ENCODE data around the gene GPR108.

DNA sequence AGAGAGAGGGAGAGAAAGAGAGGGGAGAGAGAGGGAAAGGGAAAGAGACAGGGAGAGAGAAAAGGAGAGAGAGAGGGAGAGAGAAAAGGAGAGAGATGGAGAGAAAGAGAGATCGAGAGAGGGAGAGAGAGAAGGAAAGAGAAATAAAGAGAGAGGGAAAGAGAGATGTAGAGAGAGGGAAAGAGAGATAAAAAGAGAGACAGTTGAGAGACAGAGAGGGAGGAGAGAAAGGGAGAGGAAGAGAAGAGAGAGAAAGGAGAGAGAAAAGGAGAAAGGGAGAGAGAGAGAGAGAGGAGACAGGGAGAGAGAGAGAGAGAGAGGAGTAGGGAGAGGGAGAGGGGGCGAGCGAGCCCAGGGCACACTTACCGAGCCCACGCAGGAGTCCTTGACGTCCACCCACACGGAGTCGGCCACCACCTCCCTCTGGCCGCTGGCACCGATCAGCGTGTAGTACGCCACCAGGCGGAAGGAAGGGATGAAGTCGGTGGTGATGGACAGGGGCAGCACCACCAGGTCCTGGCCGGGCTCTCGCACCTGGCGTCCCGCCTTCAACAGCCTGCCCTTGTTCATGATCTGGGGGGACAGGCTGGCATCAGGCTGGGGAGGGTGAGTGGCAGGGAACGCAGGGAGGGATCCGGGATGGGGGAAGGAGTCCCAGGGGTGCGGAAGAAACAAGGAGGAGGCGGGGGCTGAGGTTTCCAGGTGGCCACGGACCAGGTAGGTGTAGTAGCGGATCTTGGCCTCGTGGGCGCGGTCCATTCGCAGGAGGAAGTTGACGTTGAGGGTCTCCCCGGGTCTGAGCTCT lies 26.9 kb downstream of the GPR108 start:
- TF ChIP-seq, protein P1, sequence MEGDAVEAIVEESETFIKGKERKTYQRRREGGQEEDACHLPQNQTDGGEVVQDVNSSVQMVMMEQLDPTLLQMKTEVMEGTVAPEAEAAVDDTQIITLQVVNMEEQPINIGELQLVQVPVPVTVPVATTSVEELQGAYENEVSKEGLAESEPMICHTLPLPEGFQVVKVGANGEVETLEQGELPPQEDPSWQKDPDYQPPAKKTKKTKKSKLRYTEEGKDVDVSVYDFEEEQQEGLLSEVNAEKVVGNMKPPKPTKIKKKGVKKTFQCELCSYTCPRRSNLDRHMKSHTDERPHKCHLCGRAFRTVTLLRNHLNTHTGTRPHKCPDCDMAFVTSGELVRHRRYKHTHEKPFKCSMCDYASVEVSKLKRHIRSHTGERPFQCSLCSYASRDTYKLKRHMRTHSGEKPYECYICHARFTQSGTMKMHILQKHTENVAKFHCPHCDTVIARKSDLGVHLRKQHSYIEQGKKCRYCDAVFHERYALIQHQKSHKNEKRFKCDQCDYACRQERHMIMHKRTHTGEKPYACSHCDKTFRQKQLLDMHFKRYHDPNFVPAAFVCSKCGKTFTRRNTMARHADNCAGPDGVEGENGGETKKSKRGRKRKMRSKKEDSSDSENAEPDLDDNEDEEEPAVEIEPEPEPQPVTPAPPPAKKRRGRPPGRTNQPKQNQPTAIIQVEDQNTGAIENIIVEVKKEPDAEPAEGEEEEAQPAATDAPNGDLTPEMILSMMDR (IDR thresholded peaks at IDR 0.05; ENCODE audit: low read depth, low read length, missing input control), result no peak
- TF ChIP-seq GABPA (IDR thresholded peaks at IDR 0.05 in 1 of 2, conservative IDR thresholded peaks at IDR 0.05 in 1 of 2) (no peak), YY1 (IDR thresholded peaks at IDR 0.05) (no peak), TAF1 (conservative IDR thresholded peaks at IDR 0.05) (no peak), RAD21 (IDR thresholded peaks at IDR 0.05) (no peak), NR2F2 (IDR thresholded peaks at IDR 0.05) (no peak), EGR1 (IDR thresholded peaks at IDR 0.05; ENCODE audit: low read depth in 2 of 2) (no peak), FOXA2 (IDR thresholded peaks at IDR 0.05) (no peak), JUND (IDR thresholded peaks at IDR 0.05) (no peak), RXRA (IDR thresholded peaks at IDR 0.05) (no peak)
- TF ChIP-seq, protein P2, sequence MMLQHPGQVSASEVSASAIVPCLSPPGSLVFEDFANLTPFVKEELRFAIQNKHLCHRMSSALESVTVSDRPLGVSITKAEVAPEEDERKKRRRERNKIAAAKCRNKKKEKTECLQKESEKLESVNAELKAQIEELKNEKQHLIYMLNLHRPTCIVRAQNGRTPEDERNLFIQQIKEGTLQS (IDR thresholded peaks at IDR 0.05), result no peak
- TF ChIP-seq, protein P3, sequence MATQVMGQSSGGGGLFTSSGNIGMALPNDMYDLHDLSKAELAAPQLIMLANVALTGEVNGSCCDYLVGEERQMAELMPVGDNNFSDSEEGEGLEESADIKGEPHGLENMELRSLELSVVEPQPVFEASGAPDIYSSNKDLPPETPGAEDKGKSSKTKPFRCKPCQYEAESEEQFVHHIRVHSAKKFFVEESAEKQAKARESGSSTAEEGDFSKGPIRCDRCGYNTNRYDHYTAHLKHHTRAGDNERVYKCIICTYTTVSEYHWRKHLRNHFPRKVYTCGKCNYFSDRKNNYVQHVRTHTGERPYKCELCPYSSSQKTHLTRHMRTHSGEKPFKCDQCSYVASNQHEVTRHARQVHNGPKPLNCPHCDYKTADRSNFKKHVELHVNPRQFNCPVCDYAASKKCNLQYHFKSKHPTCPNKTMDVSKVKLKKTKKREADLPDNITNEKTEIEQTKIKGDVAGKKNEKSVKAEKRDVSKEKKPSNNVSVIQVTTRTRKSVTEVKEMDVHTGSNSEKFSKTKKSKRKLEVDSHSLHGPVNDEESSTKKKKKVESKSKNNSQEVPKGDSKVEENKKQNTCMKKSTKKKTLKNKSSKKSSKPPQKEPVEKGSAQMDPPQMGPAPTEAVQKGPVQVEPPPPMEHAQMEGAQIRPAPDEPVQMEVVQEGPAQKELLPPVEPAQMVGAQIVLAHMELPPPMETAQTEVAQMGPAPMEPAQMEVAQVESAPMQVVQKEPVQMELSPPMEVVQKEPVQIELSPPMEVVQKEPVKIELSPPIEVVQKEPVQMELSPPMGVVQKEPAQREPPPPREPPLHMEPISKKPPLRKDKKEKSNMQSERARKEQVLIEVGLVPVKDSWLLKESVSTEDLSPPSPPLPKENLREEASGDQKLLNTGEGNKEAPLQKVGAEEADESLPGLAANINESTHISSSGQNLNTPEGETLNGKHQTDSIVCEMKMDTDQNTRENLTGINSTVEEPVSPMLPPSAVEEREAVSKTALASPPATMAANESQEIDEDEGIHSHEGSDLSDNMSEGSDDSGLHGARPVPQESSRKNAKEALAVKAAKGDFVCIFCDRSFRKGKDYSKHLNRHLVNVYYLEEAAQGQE (IDR thresholded peaks at IDR 0.05), result no peak
